ENCODE results near the gene MSI2.

Gene MSI2

GRCh38 chr17:57343717-57344116, 87.4 kb downstream of the MSI2 start:
- no peak for DNase-seq (ENCODE audit: low spot score)

- DNase-seq (ENCODE audit: low spot score): no peak
Measured at GRCh38 chr17:57344261-57344660, 87.9 kb downstream of the MSI2 start.

GRCh38 chr17:57349541-57350247, 93.4 kb downstream of the MSI2 start:
- DNase-seq (ENCODE audit: low spot score): no peak

GRCh38 chr17:57350266-57350665, 93.9 kb downstream of the MSI2 start:
- DNase-seq (ENCODE audit: low spot score): no peak

- no peak for DNase-seq (ENCODE audit: low spot score)
Measured at GRCh38 chr17:57352665-57353175, 96.4 kb downstream of the MSI2 start.

- no peak for DNase-seq (ENCODE audit: low spot score)
Measured at GRCh38 chr17:57354673-57355072, 98.3 kb downstream of the MSI2 start.

- DNase-seq (ENCODE audit: low spot score): no peak
Measured at GRCh38 chr17:57355090-57355859, 99.0 kb downstream of the MSI2 start.

- DNase-seq (ENCODE audit: low spot score): no peak
Measured at GRCh38 chr17:57356153-57356718, 99.9 kb downstream of the MSI2 start.

- no peak for DNase-seq (ENCODE audit: low spot score)
Measured at GRCh38 chr17:57356719-57357391, 100.5 kb downstream of the MSI2 start.

- DNase-seq (ENCODE audit: low spot score): peak; percentile 41
Measured at GRCh38 chr17:57357392-57357784, 101.1 kb downstream of the MSI2 start.

GRCh38 chr17:57357830-57358430, 101.6 kb downstream of the MSI2 start:
- DNase-seq (ENCODE audit: low spot score): no peak

GRCh38 chr17:57360266-57360665, 103.9 kb downstream of the MSI2 start:
- DNase-seq (ENCODE audit: low spot score): no peak

GRCh38 chr17:57362797-57363556, 106.7 kb downstream of the MSI2 start:
- no peak for DNase-seq (ENCODE audit: low spot score)

- no peak for DNase-seq (ENCODE audit: low spot score)
Measured at GRCh38 chr17:57363580-57363979, 107.3 kb downstream of the MSI2 start.

- no peak for DNase-seq (ENCODE audit: low spot score)
Measured at GRCh38 chr17:57363998-57364643, 107.8 kb downstream of the MSI2 start.

GRCh38 chr17:57365420-57365819, 109.1 kb downstream of the MSI2 start:
- no peak for DNase-seq (ENCODE audit: low spot score)

GRCh38 chr17:57366177-57366557, 109.8 kb downstream of the MSI2 start:
- DNase-seq (ENCODE audit: low spot score): no peak

GRCh38 chr17:57366558-57367351, 110.4 kb downstream of the MSI2 start:
- no peak for DNase-seq (ENCODE audit: low spot score)

- no peak for DNase-seq (ENCODE audit: low spot score)
Measured at GRCh38 chr17:57368637-57369336, 112.5 kb downstream of the MSI2 start.
